Epithelial cell of prostate (primary cell): Measurements from ENCODE around the gene COX6B2.

Experiments used
- DNase-seq: peaks from one replicate; pipeline ENCODE4 v3.0.0-alpha.2; 2011; ENCODE audit warnings: low read depth, low spot score
- H3K27ac ChIP-seq: fragments of 450-650 bp; 2 replicates; pipeline ENCODE4 v1.5.1; 2017; ENCODE audit warnings: mild to moderate bottlenecking

The COX6B2 gene

DNA sequence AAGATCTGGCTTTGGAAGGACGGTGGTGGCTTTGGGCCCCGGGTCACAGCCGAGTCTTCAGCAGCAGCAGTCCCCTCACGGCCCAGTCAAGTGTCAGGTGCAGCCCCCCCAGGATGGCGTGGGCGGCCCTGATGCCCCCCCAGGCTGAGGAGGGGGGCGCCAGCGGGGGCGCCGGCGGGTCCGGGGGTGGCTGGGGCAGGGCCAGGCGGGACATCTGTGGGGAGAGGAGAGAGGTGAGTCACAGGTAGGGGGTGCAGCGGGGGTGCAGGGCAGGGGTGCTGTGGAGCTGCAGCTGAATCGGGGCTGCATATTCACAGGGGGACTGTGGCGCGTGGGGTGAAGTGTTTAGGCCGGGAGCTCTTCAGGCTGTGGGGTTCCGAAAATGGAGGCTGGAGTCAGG, 11.4 kb upstream of the COX6B2 start:
- no peak for DNase-seq
- H3K27ac ChIP-seq, result no peak overlapping the region

DNA sequence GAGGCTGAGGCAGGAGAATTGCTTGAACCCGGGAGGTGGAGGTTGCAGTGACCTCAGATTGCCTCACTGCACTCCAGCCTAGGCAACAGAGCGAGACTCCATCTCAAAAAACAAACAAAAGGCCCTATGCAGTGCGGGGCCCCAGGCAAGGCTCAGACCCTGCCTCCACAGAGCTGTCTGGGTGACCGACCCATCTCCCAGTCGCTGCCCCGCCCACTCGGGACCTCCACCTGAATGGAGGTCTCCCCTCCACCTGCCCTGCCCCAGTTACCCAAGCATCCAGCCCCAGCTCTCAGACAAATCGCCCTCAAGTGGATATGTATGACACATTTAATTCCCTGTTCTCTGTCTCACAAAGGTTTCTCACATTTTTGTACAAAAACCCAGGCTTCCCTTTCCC, 10.7 kb upstream of the COX6B2 start:
- H3K27ac ChIP-seq, result no peak overlapping the region
- no peak for DNase-seq

DNA sequence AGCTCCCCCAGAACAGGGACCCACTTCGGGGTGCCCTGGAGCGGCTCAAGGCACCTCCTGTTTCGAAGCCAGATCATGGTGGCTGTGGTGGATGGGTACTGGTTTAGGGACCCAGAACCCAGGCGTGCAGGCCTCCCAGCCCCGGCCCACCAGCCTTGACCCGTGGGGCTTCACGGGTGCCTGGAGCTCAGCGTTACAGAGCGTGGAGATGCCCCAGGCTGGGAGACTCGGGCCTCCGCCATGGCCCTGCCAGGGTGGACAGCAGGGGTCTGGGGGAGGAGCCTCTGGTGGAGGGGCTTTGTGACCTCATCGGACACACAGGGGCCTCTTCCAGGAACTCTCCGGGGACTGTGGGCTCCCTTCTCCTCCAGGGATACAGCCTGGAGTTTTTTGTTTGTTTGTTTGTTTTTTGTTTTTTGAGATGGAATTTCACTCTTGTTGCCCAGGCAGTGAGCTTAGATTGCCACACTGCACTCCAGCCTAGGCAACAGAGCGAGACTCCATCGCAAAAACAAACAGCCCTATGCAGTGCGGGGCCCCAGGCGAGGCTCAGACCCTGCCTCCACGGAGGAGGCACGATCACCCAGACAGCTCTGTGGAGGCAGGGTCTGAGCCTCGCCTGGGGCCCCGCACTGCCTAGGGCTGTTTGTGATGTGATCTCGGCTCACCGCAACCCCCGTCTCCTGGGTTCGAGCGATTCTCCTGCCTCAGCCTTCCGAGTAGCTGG, 8.6 kb upstream of the COX6B2 start, which contains the start of gene GARIN5B:
TSS of gene GARIN5B (minus strand) at position 271 of the 727 bp plus-strand sequence. CDS start at position 77, 194 bp downstream.
- H3K27ac ChIP-seq, result no peak within 1 kb of the TSS
- no peak for DNase-seq

DNA sequence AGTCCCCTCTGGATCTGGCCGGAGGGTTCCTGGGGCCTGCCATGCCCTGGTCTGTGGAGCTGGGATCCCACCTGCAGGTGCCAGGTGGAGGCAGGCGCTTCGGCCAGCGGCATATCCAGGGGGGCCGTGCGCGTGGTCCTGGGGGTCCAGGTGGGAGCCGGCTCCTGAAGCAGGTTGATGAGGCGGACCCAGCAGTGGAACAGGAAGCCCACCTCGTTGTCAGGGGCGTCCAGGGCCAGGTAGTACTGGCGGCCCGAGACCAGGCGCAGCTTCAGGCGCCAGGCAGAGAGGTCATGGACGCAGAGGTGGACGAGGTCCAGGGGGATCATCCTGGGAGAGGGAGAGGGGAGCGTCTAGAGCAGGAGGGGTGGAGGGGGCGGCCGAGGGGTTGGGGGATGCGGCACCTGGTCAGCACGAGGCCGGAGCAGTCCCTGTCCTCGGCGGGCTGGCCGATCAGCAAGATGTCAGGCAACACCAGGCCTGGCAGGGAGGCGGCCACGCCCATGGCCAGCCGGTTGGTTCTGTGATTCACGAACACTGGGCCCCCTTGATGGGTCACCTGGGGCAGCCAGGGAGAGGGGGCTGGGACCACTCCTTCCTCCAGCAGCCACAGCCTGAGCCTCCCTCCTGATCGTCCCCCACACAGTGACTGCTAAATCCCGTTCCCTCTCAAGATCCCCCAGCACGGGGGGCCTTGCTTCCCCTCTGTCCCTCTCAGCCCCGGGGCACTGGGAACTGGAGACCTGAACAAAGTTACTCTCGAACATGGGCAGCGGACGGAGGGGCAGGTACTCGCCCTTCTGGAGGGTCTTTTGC, 7.9 kb upstream of the COX6B2 start:
- no peak overlapping the region for H3K27ac ChIP-seq
- DNase-seq, result no peak

DNA sequence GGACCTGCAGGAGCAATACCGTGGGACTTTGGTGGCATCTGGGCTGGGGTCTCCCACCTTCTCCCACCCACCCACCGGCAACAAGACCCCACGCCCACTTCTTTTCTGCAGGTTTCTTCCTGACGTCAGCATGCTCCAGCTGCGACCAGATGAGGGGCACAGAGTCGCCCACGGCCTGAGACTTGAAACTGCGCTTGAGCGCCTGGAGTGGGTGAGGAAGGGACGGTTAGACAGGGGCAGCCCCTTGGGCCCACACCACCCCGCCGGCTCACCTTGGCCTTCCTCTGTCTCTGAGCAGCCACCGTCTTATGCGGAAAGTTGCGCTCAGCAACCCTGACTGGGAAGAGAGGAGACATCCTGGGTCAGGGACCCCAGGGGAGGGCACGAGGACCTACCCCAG, 6.4 kb upstream of the COX6B2 start:
- DNase-seq, result no peak
- no peak overlapping the region for H3K27ac ChIP-seq

DNA sequence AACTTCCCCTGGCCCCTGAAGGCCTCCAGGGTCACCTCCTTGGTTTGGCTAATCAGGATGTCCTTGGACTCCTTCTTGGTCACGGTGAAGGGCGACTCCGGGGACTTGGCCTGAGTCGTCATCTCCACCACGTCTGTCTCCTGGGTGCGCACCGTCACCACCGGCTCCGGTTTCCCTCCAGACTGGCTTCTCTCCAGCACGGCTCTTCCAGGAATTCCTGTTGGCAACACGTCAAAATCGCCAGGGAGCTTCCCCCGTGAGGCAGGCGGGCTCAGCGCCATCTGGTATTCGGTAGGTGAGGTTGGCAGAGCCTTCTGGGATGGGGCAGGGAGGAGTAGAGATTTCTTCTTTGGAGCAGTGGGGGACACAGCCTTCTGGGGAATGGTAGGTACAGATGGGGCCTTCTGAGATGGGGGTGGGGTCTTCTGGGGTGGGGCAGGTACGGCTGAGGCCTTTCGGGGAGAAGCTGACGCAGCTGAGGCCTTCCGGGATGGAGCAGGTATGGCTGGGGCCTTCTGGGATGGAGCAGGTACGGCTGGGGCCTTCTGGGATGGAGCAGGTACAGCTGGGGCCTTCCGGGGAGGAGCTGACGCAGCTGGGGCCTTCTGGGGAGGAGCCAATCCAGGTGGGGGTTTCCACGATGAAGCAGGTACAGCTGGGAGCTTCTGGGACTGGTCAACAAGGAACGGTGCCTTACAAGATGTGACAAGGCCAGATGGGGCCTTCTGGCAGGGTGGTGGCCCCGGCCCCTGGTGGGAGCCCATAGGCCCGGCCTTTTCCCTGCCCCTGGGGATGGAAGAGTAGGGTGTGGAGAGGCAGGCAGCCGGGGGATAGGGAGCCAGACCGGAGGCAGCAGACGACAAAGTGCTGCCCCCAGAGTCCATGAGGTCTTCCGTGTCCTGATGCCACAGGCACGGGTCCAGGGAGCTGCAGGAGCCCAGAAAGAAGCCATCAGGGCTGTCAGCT, 4.7 kb upstream of the COX6B2 start:
- no peak for DNase-seq
- no peak overlapping the region for H3K27ac ChIP-seq

DNA sequence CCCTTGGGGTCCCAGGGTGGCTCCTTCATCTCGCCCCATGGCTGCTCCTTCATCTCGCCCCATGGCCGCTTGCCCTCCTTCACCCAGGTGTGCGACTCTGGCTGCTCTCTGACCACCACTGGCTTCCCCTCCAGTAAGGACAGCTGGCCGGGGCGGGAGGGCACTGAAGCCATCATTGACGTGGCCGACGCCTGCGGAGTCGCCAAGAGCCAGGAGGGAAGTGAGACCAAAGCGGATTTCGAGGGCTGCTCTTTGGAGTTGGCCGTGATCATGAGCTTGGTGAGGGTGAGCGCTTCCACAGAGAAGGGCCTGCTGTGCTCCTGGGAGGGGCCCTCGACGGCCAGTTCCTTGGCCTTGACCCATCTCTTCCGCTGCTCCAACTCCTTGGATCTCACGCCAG, 4.0 kb upstream of the COX6B2 start:
- DNase-seq, result no peak
- H3K27ac ChIP-seq, result no peak overlapping the region

DNA sequence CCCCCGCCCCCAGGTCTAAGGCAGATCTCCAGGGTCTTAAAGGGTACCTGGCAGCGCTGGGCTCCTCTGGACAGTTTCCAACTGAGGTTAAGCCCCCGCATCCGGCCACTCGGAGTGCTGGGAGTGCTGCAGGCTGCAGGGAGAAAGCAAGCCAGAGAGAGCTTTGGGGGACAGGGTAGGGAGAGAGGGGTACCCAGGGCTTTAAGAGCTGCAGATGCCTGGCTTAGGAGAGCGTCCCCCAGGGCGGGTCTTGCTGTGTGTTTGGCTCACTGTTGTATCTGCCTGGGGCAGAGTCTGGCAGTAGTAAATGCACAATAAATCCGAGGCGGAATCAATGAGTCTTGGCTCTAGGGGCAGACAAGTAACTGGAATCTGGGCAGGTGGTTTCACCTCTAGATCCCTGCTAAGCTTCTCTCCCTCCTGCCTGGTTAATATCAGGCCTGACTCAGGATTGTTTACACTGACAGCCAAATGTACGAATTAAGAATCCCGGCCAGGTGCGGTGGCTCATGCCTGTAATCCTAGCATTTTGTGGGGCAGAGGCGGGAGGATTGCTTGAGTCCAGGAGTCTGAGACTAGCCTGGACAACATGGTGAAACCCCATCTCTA, 798 bp upstream of the COX6B2 start:
- H3K27ac ChIP-seq, result peak overlapping the region; percentile 37
- DNase-seq, result no peak

DNA sequence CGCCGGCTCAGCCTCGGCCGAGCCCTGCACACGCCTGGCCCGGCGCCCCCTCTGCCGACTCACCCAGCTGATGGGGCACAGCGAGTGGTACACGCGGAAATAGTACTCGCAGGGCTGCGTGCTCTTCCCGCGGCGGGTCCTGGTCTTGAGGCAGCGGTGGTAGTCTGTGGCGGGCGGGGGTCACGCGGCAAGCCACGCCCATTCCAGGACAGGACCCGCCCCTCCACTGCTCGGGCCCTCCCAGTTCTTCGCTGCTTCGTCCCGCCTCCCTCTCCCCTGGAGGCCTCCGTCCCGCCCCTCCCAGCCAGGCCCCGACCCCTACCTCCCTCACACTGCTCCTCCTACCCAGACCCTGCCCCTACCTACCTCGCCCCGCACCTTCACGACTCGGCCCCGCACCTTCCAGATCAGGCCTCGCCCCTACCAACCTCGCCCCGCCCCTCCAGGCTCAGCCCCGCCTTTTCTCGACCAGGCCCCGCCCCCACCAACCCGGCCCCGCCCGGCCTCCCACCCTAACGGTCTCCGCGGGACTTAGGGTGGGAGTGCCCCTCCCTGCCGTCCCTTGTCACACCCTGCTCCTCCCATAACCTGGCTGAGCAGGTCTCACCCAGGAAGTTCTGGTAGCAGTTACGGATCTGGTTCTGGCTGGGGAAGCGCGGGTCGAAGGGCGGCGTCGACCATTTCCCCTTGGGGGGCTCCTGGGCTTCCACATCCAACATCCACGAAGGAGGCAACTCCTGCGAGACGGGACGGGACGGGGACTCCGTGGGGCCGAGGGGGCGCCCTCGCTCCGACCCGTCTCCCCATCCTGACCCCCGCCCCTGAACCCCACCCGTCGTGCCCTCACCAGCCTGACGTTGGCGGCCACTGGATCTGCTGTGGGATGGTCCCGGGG, 469 bp downstream of the COX6B2 start:
- peak overlapping the region; percentile 39 for H3K27ac ChIP-seq
- DNase-seq, result no peak

DNA sequence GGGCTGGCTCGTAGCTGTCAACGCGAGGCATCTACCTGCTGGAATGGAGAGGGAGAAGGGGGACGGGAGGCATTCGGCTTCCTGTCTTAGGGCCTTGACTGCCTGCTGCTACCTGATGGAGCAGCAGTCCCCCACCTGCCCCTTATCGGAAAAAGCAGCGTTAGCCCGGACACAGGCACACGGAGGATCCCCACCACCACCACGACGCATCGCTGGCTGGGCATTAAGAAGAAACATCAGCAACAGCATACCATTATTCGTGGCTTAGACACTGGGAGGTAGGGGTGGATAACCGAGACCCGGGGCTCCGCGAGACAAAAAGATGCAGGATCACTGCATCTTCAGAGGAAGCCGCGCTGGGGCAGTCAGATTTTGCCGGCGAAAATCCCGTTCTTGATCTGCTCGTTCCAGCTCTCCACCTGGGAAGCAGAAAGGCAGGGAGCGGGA, 1.1 kb downstream of the COX6B2 start:
- no peak for DNase-seq
- H3K27ac ChIP-seq, result peak overlapping the region; percentile 39

DNA sequence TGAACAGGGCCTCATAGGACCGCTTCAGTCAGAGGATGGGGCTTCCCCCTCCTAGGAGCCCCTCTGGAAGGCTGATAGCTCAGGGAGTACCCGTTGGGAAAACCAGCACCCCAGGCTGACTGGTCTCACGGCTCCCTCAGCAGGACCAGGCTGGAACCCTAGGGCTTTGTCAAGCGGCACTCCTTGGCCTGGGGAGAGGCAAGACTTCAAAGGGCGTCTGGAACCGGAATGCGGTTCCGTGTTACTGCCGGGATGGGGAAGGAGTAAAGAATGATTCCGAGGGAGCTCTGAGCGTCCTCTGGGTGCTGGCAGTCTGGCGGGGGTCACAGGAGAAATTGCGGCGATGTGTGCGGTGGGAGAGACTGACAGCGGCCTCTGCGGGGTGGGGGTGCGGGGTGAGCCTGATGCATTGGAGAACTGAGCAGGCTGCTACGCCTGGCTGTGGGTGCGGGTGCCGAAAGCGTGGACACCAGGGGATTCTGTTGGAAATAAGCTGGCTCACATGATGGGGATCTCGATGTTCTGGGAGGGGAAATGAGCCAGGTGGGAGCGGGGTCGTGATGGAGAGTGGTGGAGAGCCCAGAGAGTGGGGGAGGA, 1.9 kb downstream of the COX6B2 start:
- DNase-seq, result no peak
- peak overlapping the region; percentile 49 for H3K27ac ChIP-seq

DNA sequence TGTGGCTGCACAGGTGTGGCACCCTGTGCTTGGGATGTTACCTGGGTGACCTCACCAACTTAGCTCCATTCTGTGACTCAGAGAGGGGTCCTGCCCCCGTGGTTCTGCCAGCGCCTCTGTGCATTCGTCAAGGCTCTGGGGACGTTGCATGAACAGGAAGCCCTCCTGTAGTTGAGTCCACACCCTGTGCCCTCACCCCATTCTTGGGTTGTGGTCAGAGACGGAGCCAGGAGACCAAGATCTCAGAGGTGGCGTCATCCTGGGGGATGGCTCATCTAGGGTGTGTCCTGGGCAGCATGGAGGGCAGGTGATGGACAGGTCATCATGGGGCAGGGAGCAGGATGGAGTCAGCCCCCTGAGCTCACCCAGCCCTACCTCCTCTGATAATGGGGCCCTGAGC, 2.5 kb downstream of the COX6B2 start:
- DNase-seq, result no peak
- H3K27ac ChIP-seq, result peak overlapping the region; percentile 49

DNA sequence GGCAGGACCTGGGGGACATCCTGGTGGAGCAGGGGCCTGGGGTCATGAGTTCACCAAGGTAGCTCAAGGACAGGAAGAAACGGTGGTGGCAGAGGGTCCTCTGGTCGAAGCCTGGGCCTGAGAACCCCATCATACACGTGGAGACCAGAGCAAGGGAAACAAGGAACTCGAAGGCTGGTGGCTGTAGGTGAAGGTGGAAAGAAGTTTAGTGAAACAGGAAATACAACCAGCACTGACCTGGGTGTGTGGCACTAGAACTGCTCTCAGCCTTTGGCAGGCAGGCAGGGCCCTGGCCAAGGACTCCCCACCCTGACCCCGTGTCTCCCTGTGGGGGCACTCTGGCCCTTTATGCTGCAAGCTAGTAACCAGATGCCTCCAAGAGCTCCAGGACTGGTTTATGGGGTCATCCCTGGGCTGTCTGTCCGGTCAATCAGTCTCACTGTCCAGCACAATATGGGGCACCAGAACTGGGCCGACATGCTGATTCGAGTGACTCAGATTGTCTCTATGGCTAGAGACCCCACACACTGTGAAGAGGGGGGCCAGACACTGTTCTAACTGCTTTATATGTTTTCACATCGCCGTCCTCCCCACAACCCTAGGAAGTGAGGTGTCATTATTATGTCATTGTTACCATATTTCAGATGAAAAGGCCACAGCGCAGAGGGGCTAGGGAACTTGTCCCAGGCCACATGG, 3.8 kb downstream of the COX6B2 start:
- no peak overlapping the region for H3K27ac ChIP-seq
- DNase-seq, result no peak

DNA sequence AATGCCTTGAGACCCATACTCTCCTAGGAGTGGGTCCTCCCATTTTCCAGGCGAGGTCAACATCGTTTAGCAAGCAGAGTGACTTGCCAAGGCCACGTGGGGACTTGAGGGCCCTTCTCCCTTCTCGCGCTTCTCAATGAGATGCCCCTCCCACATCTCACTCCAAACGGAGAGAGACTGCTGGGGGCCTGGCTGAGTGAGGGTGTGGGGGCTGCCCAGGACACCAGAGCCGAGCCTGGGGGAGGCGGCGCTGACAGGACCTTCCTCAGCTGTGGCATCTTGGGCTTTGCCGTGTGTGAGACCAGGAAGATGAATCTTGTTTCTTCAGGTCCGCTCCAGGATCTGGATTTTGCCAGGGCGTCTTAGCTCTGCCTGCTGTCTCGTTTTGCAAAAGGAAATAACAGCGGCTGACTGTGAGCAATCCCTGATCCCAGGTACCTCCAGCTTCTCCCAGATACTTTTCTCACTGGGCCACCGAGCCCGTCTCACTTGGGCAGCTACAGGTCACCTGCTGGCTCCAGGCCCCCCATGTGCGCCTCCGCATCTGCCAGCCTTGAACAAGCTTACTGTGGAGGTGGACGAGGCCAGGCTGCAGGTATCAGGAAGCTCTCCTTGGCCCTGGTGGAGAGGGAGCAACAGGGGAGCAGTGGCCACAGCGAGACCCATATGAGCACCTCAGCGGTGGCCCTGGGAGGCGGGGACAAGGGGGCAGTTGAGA, 6.0 kb downstream of the COX6B2 start:
- H3K27ac ChIP-seq, result no peak overlapping the region
- no peak for DNase-seq

DNA sequence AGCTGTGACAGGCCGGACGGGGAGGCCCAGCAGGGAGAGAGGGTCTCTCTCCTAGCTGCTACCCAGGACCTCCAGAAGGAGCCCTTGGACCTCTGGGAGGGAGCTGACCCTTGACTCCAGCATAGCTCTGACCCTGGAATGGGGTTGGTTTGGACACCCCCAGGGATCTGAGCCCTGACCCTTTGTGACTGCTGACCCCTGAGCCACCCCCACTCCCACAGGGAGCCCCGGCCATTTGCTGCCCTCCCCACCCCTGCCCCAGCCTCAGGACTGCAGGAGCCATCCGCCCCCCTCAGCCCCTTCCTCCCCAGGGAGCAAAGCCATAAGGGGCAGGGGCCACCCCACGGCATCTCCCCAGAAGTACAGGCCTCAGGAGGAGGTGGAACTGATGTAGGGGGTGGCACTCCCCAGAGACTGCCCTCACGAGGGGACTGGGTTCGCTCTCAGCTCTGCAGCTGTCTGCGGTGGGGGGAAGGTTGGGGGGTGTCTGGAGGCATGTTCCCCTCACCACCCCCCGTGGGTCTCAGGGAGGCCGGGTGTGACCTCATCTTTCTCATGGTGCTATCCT, 7.0 kb downstream of the COX6B2 start:
- DNase-seq, result no peak
- no peak overlapping the region for H3K27ac ChIP-seq

DNA sequence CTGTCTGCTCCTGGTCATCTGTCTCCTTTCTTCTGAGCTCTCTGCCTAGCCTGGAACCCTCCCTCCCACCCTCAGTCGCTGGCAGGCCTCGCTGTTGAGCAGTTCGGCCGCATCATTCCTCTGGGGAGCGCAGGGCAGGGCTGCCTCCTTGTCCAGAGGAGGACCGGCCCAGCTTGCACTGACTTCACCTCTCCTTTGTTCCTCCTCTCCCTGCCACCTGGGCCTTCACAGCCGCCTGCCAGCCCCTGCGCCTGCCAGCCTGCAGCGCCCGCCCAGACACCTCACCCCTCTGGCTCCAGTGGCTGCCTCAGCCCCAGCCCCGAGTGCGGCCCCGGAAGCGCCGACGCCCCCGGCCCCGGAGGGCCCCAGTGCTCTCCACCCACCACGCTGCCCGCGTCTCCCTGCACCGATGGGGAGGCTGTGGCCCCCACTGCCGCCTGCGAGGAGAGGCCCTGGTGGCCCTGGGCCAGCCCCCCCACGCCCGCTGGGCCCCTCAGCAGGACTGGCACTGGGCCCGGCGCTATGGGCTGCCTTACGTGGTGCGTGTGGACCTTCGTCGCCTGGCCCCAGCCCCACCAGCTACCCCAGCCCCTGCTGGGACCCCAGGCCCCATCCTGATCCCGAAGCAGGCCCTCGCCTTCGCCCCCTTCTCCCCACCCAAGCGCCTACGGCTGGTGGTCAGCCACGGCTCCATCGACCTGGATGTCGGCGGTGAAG, 7.6 kb downstream of the COX6B2 start:
- no peak for DNase-seq
- no peak overlapping the region for H3K27ac ChIP-seq
